K562 (cell line): ENCODE data around the gene NUDT21. TPM values are rescaled to one million over a fixed set of nuclear protein-coding genes. Genes with fewer than 3 reads are reported as not detected.
A peak's percentile ranks its signal among the peaks of the same experiment; 100 is the strongest.

Experiments
- CREM ChIP-seq: IDR thresholded peaks from 2 replicates; pipeline ENCODE4 v1.6.1; 2014; ENCODE audit warnings: antibody characterized with exemption, low read depth
- CTBP1 ChIP-seq: fragments of 450-650 bp; IDR thresholded peaks from 2 replicates; pipeline ENCODE4 v1.6.1; 2016; ENCODE audit warnings: borderline replicate concordance
- EGR1 ChIP-seq: fragments of 450-650 bp; conservative IDR thresholded peaks from 2 replicates; pipeline ENCODE4 v1.6.1; 2017; ENCODE audit warnings: mild to moderate bottlenecking
- FOXM1 ChIP-seq, 2 experiments: fragments of 450-650 bp in 1 of 2; sonication (generic) in 1 of 2; formaldehyde crosslinking in 1 of 2; IDR thresholded peaks; 2 replicates each; pipeline versions ENCODE4 v1.6.1 to v1.9.0; 2017 to 2022; ENCODE audit warnings: low read depth in 2 of 2, mild to moderate bottlenecking in 2 of 2, missing genetic modification reagents in 1 of 2, moderate library complexity in 1 of 2
- GABPA ChIP-seq: fragments of 200-800 bp; sonication (Bioruptor generic); conservative IDR thresholded peaks from 2 replicates; pipeline ENCODE4 v1.6.1; 2016; ENCODE audit warnings: low read depth, missing genetic modification characterization, missing compliant biosample characterization
- MTF1 ChIP-seq: fragments of 250-450 bp; sonication (Bioruptor Pico); IDR thresholded peaks from 2 replicates; pipeline ENCODE4 v1.9.0; 2021; ENCODE audit warnings: moderate library complexity, mild to moderate bottlenecking, inconsistent platforms, borderline replicate concordance
- NBN ChIP-seq: fragments of 450-650 bp; IDR thresholded peaks from 2 replicates; pipeline ENCODE4 v1.6.1; 2016; ENCODE audit warnings: low read depth, mild to moderate bottlenecking
- NCOR1 ChIP-seq: fragments of 450-650 bp; IDR thresholded peaks from 2 replicates; pipeline ENCODE4 v1.6.1; 2016; ENCODE audit warnings: mild to moderate bottlenecking, moderate library complexity
- NFIC ChIP-seq: fragments of 450-650 bp; IDR thresholded peaks from 2 replicates; pipeline ENCODE4 v1.6.1; 2017; ENCODE audit warnings: mild to moderate bottlenecking, inconsistent platforms
- SMARCA4 ChIP-seq: fragments of 450-650 bp; IDR thresholded peaks from 2 replicates; pipeline ENCODE4 v1.6.1; 2016
- SOX6 ChIP-seq: fragments of 450-650 bp; IDR thresholded peaks from 2 replicates; pipeline ENCODE4 v1.6.1; 2014; ENCODE audit warnings: mild to moderate bottlenecking
- TCF3 ChIP-seq: sonication (generic); formaldehyde crosslinking; IDR thresholded peaks from 2 replicates; pipeline ENCODE4 v1.4.0; 2020; ENCODE audit warnings: mild to moderate bottlenecking, missing genetic modification reagents
- TEAD4 ChIP-seq, 2 experiments: sonication (generic) in 1 of 2; formaldehyde crosslinking in 1 of 2; IDR thresholded peaks; 2 replicates each; pipeline versions ENCODE4 v1.6.1 to v1.8.0; 2012 to 2022; ENCODE audit warnings: borderline replicate concordance in 1 of 2, inconsistent platforms in 1 of 2, low read length in 1 of 2, mild to moderate bottlenecking in 1 of 2, missing genetic modification reagents in 1 of 2
- ZC3H11A ChIP-seq: IDR thresholded peaks from 2 replicates; pipeline ENCODE4 v1.6.1; 2012; ENCODE audit warnings: low read depth, low read length, improper control_type of control experiment
- polyA plus RNA-seq, 8 experiments: library from polyadenylated mRNA; depleted of rRNA in 4 of 8; stranded (reverse) in 5 of 8; unstranded in 3 of 8; fragments of >200 nt; fragmentation: Nextera tagmentation in 2 of 8; fragmentation: Illumina TruSeq in 1 of 8; extraction: Ambion mirVana in 2 of 8; extraction: Trizol in 1 of 8; gene quantifications; 2 replicates each; pipeline versions ENCODE4 v1.2.1 to v1.2.3, GENCODE V29; 2011 to 2014; ENCODE audit warnings: inconsistent platforms in 1 of 8, missing spikeins in 1 of 8
- total RNA-seq, 7 experiments: library from RNA; depleted of rRNA in 6 of 7; stranded (reverse); fragments of >200 nt in 6 of 7; fragmentation: Illumina TruSeq in 2 of 7; extraction: Trizol in 2 of 7; gene quantifications; 2 replicates each; pipeline versions ENCODE4 v1.2.1 to v1.2.3, GENCODE V29; 2011 to 2021; ENCODE audit warnings: low replicate concordance in 1 of 7
- TF ChIP-seq, protein P1 (sequence below): fragments of 200-800 bp; sonication (Bioruptor generic); IDR thresholded peaks from 2 replicates; pipeline ENCODE4 v1.6.1; 2016; ENCODE audit warnings: missing genetic modification characterization, missing compliant biosample characterization
- TF ChIP-seq, protein P2 (sequence below), 2 experiments: fragments of 150-350 bp in 1 of 2; IDR thresholded peaks; 2 replicates each; pipeline ENCODE4 v1.6.1; 2012 to 2016; ENCODE audit warnings: low read depth in 2 of 2, low read length in 2 of 2, mild to moderate bottlenecking in 1 of 2, moderate library complexity in 1 of 2
- TF ChIP-seq, protein P3 (sequence below): fragments of 250-450 bp; sonication (Bioruptor Pico); IDR thresholded peaks from 2 replicates; pipeline ENCODE4 v1.5.0; 2021; ENCODE audit warnings: mild to moderate bottlenecking, borderline replicate concordance

The NUDT21 gene
- total and polyA plus RNA-seq, 9 of the 15 experiments (the other 6 are each of a cell fraction or from before 2014, with no cell fraction given), result 62.4 to 218 (median 121) TPM

DNA sequence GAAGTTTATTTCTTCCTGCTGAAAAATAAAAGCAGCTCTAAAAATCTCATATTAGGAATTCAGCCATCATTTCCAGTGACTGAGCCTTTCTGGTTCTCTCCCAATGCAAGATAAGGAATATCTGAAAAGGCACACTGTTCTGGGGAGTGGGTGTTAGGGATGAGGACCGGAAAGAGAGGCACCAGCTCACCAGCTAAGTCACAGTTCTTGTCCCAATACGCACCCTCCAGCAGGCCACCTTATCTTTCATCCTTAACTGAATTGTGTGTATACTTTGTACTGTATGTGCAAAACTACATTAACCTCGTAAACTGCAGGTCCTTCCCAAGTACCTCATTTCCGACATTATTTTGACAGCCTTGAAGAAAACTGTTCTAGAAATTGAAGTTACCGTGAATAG is 36.8 kb downstream of the NUDT21 start (continued):
- TF ChIP-seq, protein P1, sequence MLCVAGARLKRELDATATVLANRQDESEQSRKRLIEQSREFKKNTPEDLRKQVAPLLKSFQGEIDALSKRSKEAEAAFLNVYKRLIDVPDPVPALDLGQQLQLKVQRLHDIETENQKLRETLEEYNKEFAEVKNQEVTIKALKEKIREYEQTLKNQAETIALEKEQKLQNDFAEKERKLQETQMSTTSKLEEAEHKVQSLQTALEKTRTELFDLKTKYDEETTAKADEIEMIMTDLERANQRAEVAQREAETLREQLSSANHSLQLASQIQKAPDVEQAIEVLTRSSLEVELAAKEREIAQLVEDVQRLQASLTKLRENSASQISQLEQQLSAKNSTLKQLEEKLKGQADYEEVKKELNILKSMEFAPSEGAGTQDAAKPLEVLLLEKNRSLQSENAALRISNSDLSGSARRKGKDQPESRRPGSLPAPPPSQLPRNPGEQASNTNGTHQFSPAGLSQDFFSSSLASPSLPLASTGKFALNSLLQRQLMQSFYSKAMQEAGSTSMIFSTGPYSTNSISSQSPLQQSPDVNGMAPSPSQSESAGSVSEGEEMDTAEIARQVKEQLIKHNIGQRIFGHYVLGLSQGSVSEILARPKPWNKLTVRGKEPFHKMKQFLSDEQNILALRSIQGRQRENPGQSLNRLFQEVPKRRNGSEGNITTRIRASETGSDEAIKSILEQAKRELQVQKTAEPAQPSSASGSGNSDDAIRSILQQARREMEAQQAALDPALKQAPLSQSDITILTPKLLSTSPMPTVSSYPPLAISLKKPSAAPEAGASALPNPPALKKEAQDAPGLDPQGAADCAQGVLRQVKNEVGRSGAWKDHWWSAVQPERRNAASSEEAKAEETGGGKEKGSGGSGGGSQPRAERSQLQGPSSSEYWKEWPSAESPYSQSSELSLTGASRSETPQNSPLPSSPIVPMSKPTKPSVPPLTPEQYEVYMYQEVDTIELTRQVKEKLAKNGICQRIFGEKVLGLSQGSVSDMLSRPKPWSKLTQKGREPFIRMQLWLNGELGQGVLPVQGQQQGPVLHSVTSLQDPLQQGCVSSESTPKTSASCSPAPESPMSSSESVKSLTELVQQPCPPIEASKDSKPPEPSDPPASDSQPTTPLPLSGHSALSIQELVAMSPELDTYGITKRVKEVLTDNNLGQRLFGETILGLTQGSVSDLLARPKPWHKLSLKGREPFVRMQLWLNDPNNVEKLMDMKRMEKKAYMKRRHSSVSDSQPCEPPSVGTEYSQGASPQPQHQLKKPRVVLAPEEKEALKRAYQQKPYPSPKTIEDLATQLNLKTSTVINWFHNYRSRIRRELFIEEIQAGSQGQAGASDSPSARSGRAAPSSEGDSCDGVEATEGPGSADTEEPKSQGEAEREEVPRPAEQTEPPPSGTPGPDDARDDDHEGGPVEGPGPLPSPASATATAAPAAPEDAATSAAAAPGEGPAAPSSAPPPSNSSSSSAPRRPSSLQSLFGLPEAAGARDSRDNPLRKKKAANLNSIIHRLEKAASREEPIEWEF (CRISPR knock-in tag), result no peak
- TF ChIP-seq MTF1 (CRISPR knock-in tag), result no peak
- peak; percentile 69; the same call in 1 of the 2 replicates for TF ChIP-seq NBN
- peak; percentile 52; the same call in 1 of the 2 replicates for TF ChIP-seq CREM
- peak; percentile 85 for TF ChIP-seq NCOR1
- TF ChIP-seq TEAD4 (IDR thresholded peaks at IDR 0.05; ENCODE audit: low read length), result peak; percentile 88
- no peak for TF ChIP-seq TEAD4 (CRISPR knock-in tag; IDR thresholded peaks at IDR 0.05; ENCODE audit: borderline replicate concordance)
- 0 out of 2 replicates have a peak, but pooled peaks have one; percentile 18 for TF ChIP-seq GABPA (tag)
- TF ChIP-seq CTBP1, result peak; percentile 39; the same call in 1 of the 2 replicates
- no peak for TF ChIP-seq ZC3H11A
- TF ChIP-seq FOXM1 (IDR thresholded peaks at IDR 0.05; ENCODE audit: low read depth), result peak; percentile 31; the same call in 1 of the 2 replicates
- TF ChIP-seq FOXM1 (CRISPR knock-in tag; IDR thresholded peaks at IDR 0.05; ENCODE audit: low read depth), result no peak
- TF ChIP-seq SOX6, result peak; percentile 55
- peak; percentile 88 for TF ChIP-seq TCF3
- peak; percentile 86 for TF ChIP-seq SMARCA4
- TF ChIP-seq, protein P2, sequence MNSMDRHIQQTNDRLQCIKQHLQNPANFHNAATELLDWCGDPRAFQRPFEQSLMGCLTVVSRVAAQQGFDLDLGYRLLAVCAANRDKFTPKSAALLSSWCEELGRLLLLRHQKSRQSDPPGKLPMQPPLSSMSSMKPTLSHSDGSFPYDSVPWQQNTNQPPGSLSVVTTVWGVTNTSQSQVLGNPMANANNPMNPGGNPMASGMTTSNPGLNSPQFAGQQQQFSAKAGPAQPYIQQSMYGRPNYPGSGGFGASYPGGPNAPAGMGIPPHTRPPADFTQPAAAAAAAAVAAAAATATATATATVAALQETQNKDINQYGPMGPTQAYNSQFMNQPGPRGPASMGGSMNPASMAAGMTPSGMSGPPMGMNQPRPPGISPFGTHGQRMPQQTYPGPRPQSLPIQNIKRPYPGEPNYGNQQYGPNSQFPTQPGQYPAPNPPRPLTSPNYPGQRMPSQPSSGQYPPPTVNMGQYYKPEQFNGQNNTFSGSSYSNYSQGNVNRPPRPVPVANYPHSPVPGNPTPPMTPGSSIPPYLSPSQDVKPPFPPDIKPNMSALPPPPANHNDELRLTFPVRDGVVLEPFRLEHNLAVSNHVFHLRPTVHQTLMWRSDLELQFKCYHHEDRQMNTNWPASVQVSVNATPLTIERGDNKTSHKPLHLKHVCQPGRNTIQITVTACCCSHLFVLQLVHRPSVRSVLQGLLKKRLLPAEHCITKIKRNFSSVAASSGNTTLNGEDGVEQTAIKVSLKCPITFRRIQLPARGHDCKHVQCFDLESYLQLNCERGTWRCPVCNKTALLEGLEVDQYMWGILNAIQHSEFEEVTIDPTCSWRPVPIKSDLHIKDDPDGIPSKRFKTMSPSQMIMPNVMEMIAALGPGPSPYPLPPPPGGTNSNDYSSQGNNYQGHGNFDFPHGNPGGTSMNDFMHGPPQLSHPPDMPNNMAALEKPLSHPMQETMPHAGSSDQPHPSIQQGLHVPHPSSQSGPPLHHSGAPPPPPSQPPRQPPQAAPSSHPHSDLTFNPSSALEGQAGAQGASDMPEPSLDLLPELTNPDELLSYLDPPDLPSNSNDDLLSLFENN (IDR thresholded peaks at IDR 0.05; ENCODE audit: low read depth in 2 of 2, low read length in 2 of 2), result peak in 1 of 2 experiments; percentile 81; a peak in 2 of 4 replicates
- peak; percentile 60 for TF ChIP-seq NFIC
- TF ChIP-seq, protein P3, sequence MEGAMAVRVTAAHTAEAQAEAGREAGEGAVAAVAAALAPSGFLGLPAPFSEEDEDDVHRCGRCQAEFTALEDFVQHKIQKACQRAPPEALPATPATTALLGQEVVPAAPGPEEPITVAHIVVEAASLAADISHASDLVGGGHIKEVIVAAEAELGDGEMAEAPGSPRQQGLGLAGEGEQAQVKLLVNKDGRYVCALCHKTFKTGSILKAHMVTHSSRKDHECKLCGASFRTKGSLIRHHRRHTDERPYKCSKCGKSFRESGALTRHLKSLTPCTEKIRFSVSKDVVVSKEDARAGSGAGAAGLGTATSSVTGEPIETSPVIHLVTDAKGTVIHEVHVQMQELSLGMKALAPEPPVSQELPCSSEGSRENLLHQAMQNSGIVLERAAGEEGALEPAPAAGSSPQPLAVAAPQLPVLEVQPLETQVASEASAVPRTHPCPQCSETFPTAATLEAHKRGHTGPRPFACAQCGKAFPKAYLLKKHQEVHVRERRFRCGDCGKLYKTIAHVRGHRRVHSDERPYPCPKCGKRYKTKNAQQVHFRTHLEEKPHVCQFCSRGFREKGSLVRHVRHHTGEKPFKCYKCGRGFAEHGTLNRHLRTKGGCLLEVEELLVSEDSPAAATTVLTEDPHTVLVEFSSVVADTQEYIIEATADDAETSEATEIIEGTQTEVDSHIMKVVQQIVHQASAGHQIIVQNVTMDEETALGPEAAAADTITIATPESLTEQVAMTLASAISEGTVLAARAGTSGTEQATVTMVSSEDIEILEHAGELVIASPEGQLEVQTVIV (CRISPR knock-in tag), result no peak
- peak; percentile 91 for TF ChIP-seq EGR1
